ENCODE data around the gene GALM.

The GALM gene

GRCh38 chr2:38778687-38779082, 112.8 kb downstream of the GALM start:
- DNase-seq: no peak

- DNase-seq: no peak
Observed at GRCh38 chr2:38783586-38783985, 117.7 kb downstream of the GALM start.

Data from DMS79 treated with DMSO at 0.1 percent for 48 hours (cell line).